H1 (cell line): Measurements from ENCODE around the gene CTH. TPM values are rescaled to one million over a fixed set of nuclear protein-coding genes. Genes with fewer than 3 reads are reported as not detected.
A peak's percentile ranks its signal among the peaks of the same experiment; 100 is the strongest.

Experiments used
- CTCF ChIA-PET: fragments of 300-600 bp; sonication (Branson Sonifier 250); formaldehyde crosslinking; loops from one replicate; lab custom pipeline; 2021; ENCODE audit not compliant: partially characterized antibody; lab: Charles Lee
- POLR2A ChIA-PET: fragments of 300-600 bp; sonication (Branson Sonifier 250); formaldehyde crosslinking; loops from one replicate; lab custom pipeline; 2021; ENCODE audit warnings: inconsistent platforms; ENCODE audit not compliant: partially characterized antibody; lab: Charles Lee
- DNase-seq, 2 experiments: peaks; one replicate each; pipeline versions ENCODE4 v3.0.0 to v3.0.0-alpha.2; 2010 to 2022; ENCODE audit warnings: low spot score in 2 of 2, low read depth in 1 of 2, mixed read lengths in 1 of 2
- FAIRE-seq: peaks from 2 replicates; lab custom pipeline; 2011; peaks lifted over from hg19 to GRCh38; lab: Jason Lieb, UNC
- H2AFZ ChIP-seq: 2 replicates; pipeline ENCODE4 v1.8.1; 2012; ENCODE audit warnings: low read length, inconsistent platforms
- H2AK5ac ChIP-seq: 2 replicates; pipeline ENCODE4 v1.6.1; 2013; ENCODE audit warnings: low read depth, low read length
- H2BK120ac ChIP-seq: replicated peaks from 2 replicates; pipeline ENCODE3; 2013; ENCODE audit warnings: low read depth, low read length, inconsistent platforms
- H2BK12ac ChIP-seq: 2 replicates; pipeline ENCODE4 v1.6.1; 2013; ENCODE audit warnings: low read depth, low read length
- H2BK15ac ChIP-seq: 2 replicates; pipeline ENCODE4 v1.6.1; 2013; ENCODE audit warnings: low read length
- H2BK20ac ChIP-seq: 2 replicates; pipeline ENCODE4 v1.6.1; 2013; ENCODE audit warnings: low read length
- H2BK5ac ChIP-seq: 2 replicates; pipeline ENCODE4 v1.6.1; 2013; ENCODE audit warnings: low read depth, low read length
- H3K14ac ChIP-seq: 2 replicates; pipeline ENCODE4 v1.6.1; 2013; ENCODE audit warnings: inconsistent platforms; ENCODE audit not compliant: insufficient read length
- H3K18ac ChIP-seq: 2 replicates; pipeline ENCODE4 v1.6.1; 2013; ENCODE audit warnings: low read length; ENCODE audit errors: extremely low read depth
- H3K23ac ChIP-seq: 2 replicates; pipeline ENCODE4 v1.6.1; 2013; ENCODE audit warnings: inconsistent platforms; ENCODE audit not compliant: insufficient read length
- H3K23me2 ChIP-seq: 2 replicates; pipeline ENCODE4 v1.6.1; 2013; ENCODE audit warnings: low read depth, low read length
- H3K27ac ChIP-seq: 2 replicates; pipeline ENCODE4 v1.6.1; 2011; ENCODE audit warnings: low read depth, low read length, inconsistent platforms
- H3K27me3 ChIP-seq, 4 experiments: replicated peaks in 1 of 4; 1 replicate in 1 of 4; 2 replicates in 3 of 4; pipeline versions ENCODE4 v1.6.1 to v1.8.1; 2011 to 2013; ENCODE audit warnings: low read length in 3 of 4, mild to moderate bottlenecking in 3 of 4, inconsistent platforms in 2 of 4, mixed read lengths in 2 of 4, moderate library complexity in 1 of 4; ENCODE audit not compliant: control insufficient read depth in 3 of 4, insufficient read depth in 3 of 4; ENCODE audit errors: extremely low read depth in 1 of 4
- H3K36me3 ChIP-seq, 4 experiments: 2 replicates each; pipeline versions ENCODE4 v1.6.1 to v1.8.1; 2011 to 2013; ENCODE audit warnings: mild to moderate bottlenecking in 4 of 4, low read length in 3 of 4, moderate library complexity in 2 of 4, control low read depth in 1 of 4, inconsistent platforms in 1 of 4; ENCODE audit not compliant: insufficient read depth in 4 of 4, control insufficient read depth in 2 of 4
- H3K4ac ChIP-seq: replicated peaks from 2 replicates; pipeline ENCODE3; 2013; ENCODE audit warnings: low read length, low read depth, mixed read lengths, inconsistent platforms; ENCODE audit not compliant: insufficient read length
- H3K4me1 ChIP-seq, 4 experiments: replicated peaks in 1 of 4; 1 replicate in 1 of 4; 2 replicates in 3 of 4; pipeline versions ENCODE4 v1.6.1 to v1.8.1; 2011 to 2013; ENCODE audit warnings: low read length in 3 of 4, inconsistent platforms in 2 of 4, mixed read lengths in 1 of 4; ENCODE audit not compliant: insufficient read depth in 4 of 4, control insufficient read depth in 3 of 4
- H3K4me2 ChIP-seq, 2 experiments: 2 replicates each; pipeline versions ENCODE4 v1.6.1 to v1.8.1; 2011 to 2013; ENCODE audit warnings: low read depth in 2 of 2, low read length in 2 of 2, control low read depth in 1 of 2, inconsistent platforms in 1 of 2, mild to moderate bottlenecking in 1 of 2; ENCODE audit not compliant: insufficient read depth in 1 of 2
- H3K4me3 ChIP-seq, 4 experiments: fragments of 200-600, 300-600 bp in 1 of 4; sonication (generic), shearing (Covaris generic), sonication (Bioruptor Twin) in 1 of 4; 2 replicates each; pipeline versions ENCODE4 v1.5.1 to v1.8.1; 2011 to 2016; ENCODE audit warnings: low read length in 4 of 4, low read depth in 3 of 4, control low read depth in 2 of 4, inconsistent platforms in 2 of 4, mild to moderate bottlenecking in 2 of 4, mixed read lengths in 1 of 4, moderate library complexity in 1 of 4; ENCODE audit not compliant: insufficient read depth in 2 of 4; ENCODE audit errors: extremely low read depth in 1 of 4
- H3K56ac ChIP-seq: replicated peaks from 2 replicates; pipeline ENCODE3; 2013; ENCODE audit warnings: low read depth, mild to moderate bottlenecking, mixed read lengths, low read length, inconsistent platforms; ENCODE audit not compliant: insufficient read length
- H3K79me1 ChIP-seq: 2 replicates; pipeline ENCODE4 v1.6.1; 2013; ENCODE audit warnings: low read depth, low read length, control low read depth
- H3K79me2 ChIP-seq, 2 experiments: 2 replicates each; pipeline versions ENCODE4 v1.6.1 to v1.8.1; 2012 to 2013; ENCODE audit warnings: low read length in 2 of 2, mild to moderate bottlenecking in 2 of 2, inconsistent platforms in 1 of 2; ENCODE audit not compliant: insufficient read depth in 2 of 2, control insufficient read depth in 1 of 2
- H3K9ac ChIP-seq, 4 experiments: replicated peaks in 1 of 4; 1 replicate in 1 of 4; 2 replicates in 3 of 4; pipeline versions ENCODE4 v1.6.1 to v1.8.1; 2011 to 2013; ENCODE audit warnings: low read depth in 3 of 4, low read length in 3 of 4, control low read depth in 2 of 4, mild to moderate bottlenecking in 2 of 4, moderate library complexity in 2 of 4, inconsistent platforms in 1 of 4; ENCODE audit errors: extremely low read depth in 1 of 4
- H3K9me3 ChIP-seq, 2 experiments: 2 replicates each; pipeline versions ENCODE4 v1.6.1 to v1.8.1; 2012 to 2013; ENCODE audit warnings: mild to moderate bottlenecking in 2 of 2, moderate library complexity in 2 of 2, control low read depth in 1 of 2, inconsistent platforms in 1 of 2, low read depth in 1 of 2, low read length in 1 of 2, mixed read lengths in 1 of 2; ENCODE audit not compliant: insufficient read depth in 2 of 2
- H4K20me1 ChIP-seq, 2 experiments: replicated peaks in 1 of 2; 2 replicates each; pipeline versions ENCODE3 to v1.8.1; 2011 to 2013; ENCODE audit warnings: inconsistent platforms in 2 of 2, low read length in 2 of 2, mild to moderate bottlenecking in 1 of 2; ENCODE audit not compliant: insufficient read depth in 2 of 2, control insufficient read depth in 1 of 2
- H4K5ac ChIP-seq: 2 replicates; pipeline ENCODE4 v1.6.1; 2013; ENCODE audit warnings: low read length, low read depth, mixed read lengths, inconsistent platforms; ENCODE audit not compliant: insufficient read length
- H4K8ac ChIP-seq: 2 replicates; pipeline ENCODE4 v1.8.0; 2013; ENCODE audit warnings: mild to moderate bottlenecking, moderate library complexity, low read length, inconsistent platforms; ENCODE audit not compliant: insufficient read depth; ENCODE audit errors: extremely low read depth
- H4K91ac ChIP-seq: replicated peaks from 2 replicates; pipeline ENCODE3; 2013; ENCODE audit warnings: low read length, mixed read lengths, inconsistent platforms; ENCODE audit not compliant: insufficient read length
- CHD1 ChIP-seq: IDR thresholded peaks from 2 replicates; pipeline ENCODE4 v1.6.1; 2012; ENCODE audit warnings: low read depth, low read length, improper control_type of control experiment
- EGR1 ChIP-seq: IDR thresholded peaks from 2 replicates; pipeline ENCODE4 v1.6.1; 2011; ENCODE audit warnings: low read depth, low read length, borderline replicate concordance
- KDM1A ChIP-seq: fragments of 200-600, 300-600 bp; sonication (generic); IDR thresholded peaks from 2 replicates; pipeline ENCODE4 v1.7.1; 2016; ENCODE audit warnings: mild to moderate bottlenecking, low read length, borderline replicate concordance
- POLR2A ChIP-seq, 2 experiments: IDR thresholded peaks; 1 replicate in 1 of 2; 2 replicates in 1 of 2; pipeline ENCODE4 v1.6.1; 2011; ENCODE audit warnings: low read depth in 2 of 2, low read length in 2 of 2, mild to moderate bottlenecking in 2 of 2; ENCODE audit errors: control extremely low read depth in 1 of 2
- SAP30 ChIP-seq: fragments of 300-600 bp; sonication (generic); IDR thresholded peaks from 2 replicates; pipeline ENCODE4 v1.7.1; 2012; ENCODE audit warnings: low read length, moderate library complexity, mild to moderate bottlenecking, inconsistent platforms; ENCODE audit not compliant: insufficient read depth, insufficient replicate concordance
- WGBS, 2 experiments: shearing (Covaris generic) in 1 of 2; methylation state at CpG; one replicate each; pipeline versions ENCODE4 v1.1.6 to v1.1.7; 2013 to 2015; ENCODE audit warnings: low lambda C conversion rate in 2 of 2, mixed read lengths in 2 of 2, inconsistent platforms in 1 of 2, low coverage in 1 of 2, missing lambda C conversion rate in 1 of 2; ENCODE audit not compliant: insufficient replicate concordance in 2 of 2, insufficient coverage in 1 of 2, insufficient read length in 1 of 2; ENCODE audit errors: extremely low coverage in 1 of 2, missing lambda C conversion rate in 1 of 2; 5-methylcytosine and 5-hydroxymethylcytosine counted together
- polyA plus RNA-seq, 7 experiments: library from polyadenylated mRNA; depleted of rRNA in 3 of 7; stranded (reverse) in 5 of 7; unstranded in 2 of 7; fragments of >200 nt in 5 of 7; fragments of 200-250 nt in 2 of 7; gene quantifications; 1 replicate in 5 of 7; 2 replicates in 1 of 7; 4 replicates in 1 of 7; pipeline versions ENCODE4 v1.2.1 to v1.2.3, GENCODE V29; 2011 to 2013; ENCODE audit warnings: missing spikeins in 2 of 7, mixed read lengths in 2 of 7
- total RNA-seq: library from RNA; stranded (reverse); fragmentation: NEBNext Ultra II Directional; extraction: Animal tissue kit (Norgen Biotek cat#: 25700); gene quantifications from 2 replicates; pipeline ENCODE4 v1.2.1, GENCODE V29; 2021

Gene CTH
- total and polyA plus RNA-seq, 2 of the 8 experiments (the other 6 are each of a cell fraction or from before 2014, with no cell fraction given) = 31.7 to 33.2 TPM

GRCh38 chr1:70441392-70442035, 30.4 kb downstream of the CTH start:
- H3K9ac ChIP-seq = no peak overlapping the region
- no peaks in the 10 kb centered on the region for H3K27me3 ChIP-seq
- peak overlapping the region in 1 of 2 experiments; percentile 44; a peak in 1 of 4 replicates for H3K4me2 ChIP-seq
- ChIA-PET CTCF (interaction anchor here (1.0 to 1.8 kb wide), 4 partner anchors 8 to 67 kb away, joined by 3 to 5 read pairs (median 4); no protein-coding TSS in a partner anchor), POLR2A (interaction anchor here (0.6 to 8.6 kb wide), 14 partner anchors 8 to 226 kb away, joined by 3 to 70 read pairs (median 4); partner anchors contain the start of gene CTH)
- no peaks in the 10 kb centered on the region for H3K9me3 ChIP-seq
- peaks cover 0 to 45% (median 18%) of the 10 kb centered on the region in 4 experiments; a peak in 6 of 8 replicates for H3K36me3 ChIP-seq
- H4K5ac ChIP-seq = no peak overlapping the region
- H2AK5ac ChIP-seq = no peak overlapping the region
- no peak overlapping the region for H3K4me3 ChIP-seq
- no peak overlapping the region for H3K14ac ChIP-seq
- FAIRE-seq = no peak
- no peak overlapping the region for H2BK20ac ChIP-seq
- no peak overlapping the region for H3K4ac ChIP-seq
- WGBS, 2 experiments = 88% methylated on average over 5 of the region's 5 CpGs; no CpG with 5 or more reads in 1 of the 2 experiments
- DNase-seq = no peak
- no peaks in the 10 kb centered on the region for H3K23me2 ChIP-seq
- H3K27ac ChIP-seq = no peak overlapping the region
- no peak overlapping the region for H2BK15ac ChIP-seq
- H3K18ac ChIP-seq = no peak overlapping the region
- no peak overlapping the region for H3K56ac ChIP-seq
- no peaks in the 10 kb centered on the region for H4K20me1 ChIP-seq
- TF ChIP-seq SAP30 (no peak), POLR2A (IDR thresholded peaks at IDR 0.05; ENCODE audit: control extremely low read depth in 1 of 2, low read depth in 2 of 2, low read length in 2 of 2) (0 out of 3 replicates have a peak, but pooled peaks of 1 of the 2 experiments have one; percentile 20), EGR1 (no peak), CHD1 (no peak), KDM1A (no peak)
- no peak overlapping the region for H3K23ac ChIP-seq
- no peak overlapping the region for H2AFZ ChIP-seq
- no peak overlapping the region for H2BK120ac ChIP-seq
- H2BK12ac ChIP-seq = no peak overlapping the region
- no peak overlapping the region for H2BK5ac ChIP-seq
- no peaks in the 10 kb centered on the region for H3K79me1 ChIP-seq
- no peak overlapping the region for H4K91ac ChIP-seq
- peaks cover 0 to 17% (median 9%) of the 10 kb centered on the region in 4 experiments; a peak in 5 of 7 replicates for H3K4me1 ChIP-seq
- H4K8ac ChIP-seq = no peak overlapping the region
- H3K79me2 ChIP-seq = no peaks in the 10 kb centered on the region
